OCI-LY1 (cell line): ENCODE results near the gene TRIM37.

Experiments
- EZH2 ChIP-seq: fragments of 200-600 bp; sonication (generic), shearing (Covaris generic); IDR thresholded peaks from 2 replicates; pipeline ENCODE4 v1.8.0; 2017; ENCODE audit warnings: borderline replicate concordance, mixed run types, mild to moderate bottlenecking, antibody characterized with exemption, low read length, moderate library complexity, mixed read lengths
- TF ChIP-seq, protein P1 (sequence below): fragments of 200-600 bp; sonication (generic), shearing (Covaris generic); IDR thresholded peaks from 2 replicates; pipeline ENCODE4 v1.5.1; 2017; ENCODE audit warnings: mild to moderate bottlenecking, antibody characterized with exemption, low read length, moderate library complexity, mixed read lengths

DNA sequence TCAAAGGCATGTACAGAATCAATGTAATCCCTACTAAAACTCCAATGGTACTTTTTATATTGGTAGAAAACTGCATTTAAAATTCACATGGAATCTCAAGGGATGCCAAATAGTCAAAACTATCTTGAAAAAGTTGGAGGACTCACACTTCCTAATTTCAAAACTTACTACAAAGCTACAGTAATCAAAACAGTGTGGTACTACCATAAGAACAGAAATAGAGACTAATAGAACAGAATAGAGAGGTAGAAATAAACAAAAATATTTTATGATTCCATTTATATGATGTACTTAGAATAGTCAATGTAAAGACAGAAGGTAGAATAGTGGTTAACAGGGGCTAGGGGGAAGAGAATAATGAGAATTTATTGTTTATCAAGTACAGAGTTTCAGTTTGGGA lies 8.8 kb downstream of the TRIM37 start:
- TF ChIP-seq, protein P1, sequence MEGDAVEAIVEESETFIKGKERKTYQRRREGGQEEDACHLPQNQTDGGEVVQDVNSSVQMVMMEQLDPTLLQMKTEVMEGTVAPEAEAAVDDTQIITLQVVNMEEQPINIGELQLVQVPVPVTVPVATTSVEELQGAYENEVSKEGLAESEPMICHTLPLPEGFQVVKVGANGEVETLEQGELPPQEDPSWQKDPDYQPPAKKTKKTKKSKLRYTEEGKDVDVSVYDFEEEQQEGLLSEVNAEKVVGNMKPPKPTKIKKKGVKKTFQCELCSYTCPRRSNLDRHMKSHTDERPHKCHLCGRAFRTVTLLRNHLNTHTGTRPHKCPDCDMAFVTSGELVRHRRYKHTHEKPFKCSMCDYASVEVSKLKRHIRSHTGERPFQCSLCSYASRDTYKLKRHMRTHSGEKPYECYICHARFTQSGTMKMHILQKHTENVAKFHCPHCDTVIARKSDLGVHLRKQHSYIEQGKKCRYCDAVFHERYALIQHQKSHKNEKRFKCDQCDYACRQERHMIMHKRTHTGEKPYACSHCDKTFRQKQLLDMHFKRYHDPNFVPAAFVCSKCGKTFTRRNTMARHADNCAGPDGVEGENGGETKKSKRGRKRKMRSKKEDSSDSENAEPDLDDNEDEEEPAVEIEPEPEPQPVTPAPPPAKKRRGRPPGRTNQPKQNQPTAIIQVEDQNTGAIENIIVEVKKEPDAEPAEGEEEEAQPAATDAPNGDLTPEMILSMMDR: no peak
- TF ChIP-seq EZH2: no peak
